Heart left ventricle (tissue), 16 donors: Measurements from ENCODE around the gene STOX1. TPM values are rescaled to one million over a fixed set of nuclear protein-coding genes. Genes with fewer than 3 reads are reported as not detected.
A peak's percentile ranks its signal among the peaks of the same experiment; 100 is the strongest.

Experiments used
- ATAC-seq, 4 donors: fragments of 200-7000 bp; cut with Tn5 transposase; one replicate each; pipeline ENCODE4 v1.9.1; 2020 to 2022; ENCODE audit warnings: moderate library complexity in 4 of 4, mild to moderate bottlenecking in 3 of 4, moderate number of reproducible peaks in 1 of 4
- DNase-seq, 5 donors: peaks; one replicate each; pipeline ENCODE4 v3.0.0-alpha.2; 2020
- H3K27ac ChIP-seq, 12 donors: fragments of 200-600 bp; sonication (generic) in 4 of 12; one replicate each; pipeline versions ENCODE4 v1.5.0 to v1.8.0; 2016 to 2022; ENCODE audit warnings: mild to moderate bottlenecking in 2 of 12
- H3K27me3 ChIP-seq, 9 donors: fragments of 200-600 bp; sonication (generic) in 2 of 9; one replicate each; pipeline versions ENCODE4 v1.5.1 to v1.8.0; 2016 to 2022; ENCODE audit warnings: mild to moderate bottlenecking in 3 of 9
- H3K36me3 ChIP-seq, 9 donors: fragments of 200-600 bp; sonication (generic) in 2 of 9; one replicate each; pipeline versions ENCODE4 v1.5.0 to v1.8.0; 2018 to 2022; ENCODE audit warnings: mild to moderate bottlenecking in 2 of 9
- H3K4me1 ChIP-seq, 12 donors: fragments of 200-600 bp; sonication (generic) in 4 of 12; one replicate each; pipeline versions ENCODE4 v1.5.0 to v1.8.0; 2016 to 2022; ENCODE audit warnings: mild to moderate bottlenecking in 3 of 12
- H3K4me3 ChIP-seq, 12 donors: fragments of 200-600 bp; sonication (generic) in 4 of 12; one replicate each; pipeline versions ENCODE4 v1.5.0 to v1.8.0; 2017 to 2022; ENCODE audit warnings: mild to moderate bottlenecking in 9 of 12, moderate library complexity in 4 of 12
- H3K9me3 ChIP-seq, 12 donors: fragments of 200-600 bp; sonication (generic) in 4 of 12; one replicate each; pipeline versions ENCODE4 v1.5.0 to v1.8.0; 2016 to 2022; ENCODE audit warnings: mild to moderate bottlenecking in 1 of 12
- POLR2A ChIP-seq, 2 donors: fragments of 450-650 bp; IDR thresholded peaks; one replicate each; pipeline ENCODE4 v1.6.1; 2017; ENCODE audit warnings: antibody characterized with exemption in 2 of 2, mild to moderate bottlenecking in 2 of 2, moderate library complexity in 2 of 2
- WGBS, 4 donors: extraction: QIAGEN DNeasy Blood & Tissue Kit in 2 of 4; methylation state at CpG; one replicate each; pipeline versions ENCODE4 v1.1.5 to v1.1.7; 2013 to 2018; 5-methylcytosine and 5-hydroxymethylcytosine counted together
- intact Hi-C, 10 donors: fragments of 100-400 bp; cut with DNase I; formaldehyde crosslinking; loops; one replicate each; pipeline versions ENCODE4 v1.11.1 to v1.14.2; 2022
- polyA plus RNA-seq, 2 donors: library from polyadenylated mRNA; stranded (reverse); fragments of 200-250 nt; gene quantifications; one replicate each; pipeline ENCODE4 v1.2.3, GENCODE V29; 2013
- total RNA-seq, 9 donors: library from RNA; depleted of rRNA in 2 of 9; stranded (reverse); fragments of >200 nt in 2 of 9; fragmentation: NEBNext Ultra II Directional in 3 of 9; extraction: Animal tissue kit (Norgen Biotek cat#: 25700) in 3 of 9; gene quantifications; one replicate each; pipeline versions ENCODE4 v1.1.0 to v1.2.4, GENCODE V29; 2016 to 2023
- TF ChIP-seq, protein P1 (sequence below), 12 donors: fragments of 200-600 bp; sonication (generic) in 4 of 12; IDR thresholded peaks; one replicate each; pipeline versions ENCODE4 v1.5.0 to v1.8.0; 2018 to 2022; ENCODE audit warnings: antibody characterized with exemption in 12 of 12, mild to moderate bottlenecking in 5 of 12
- donor health status: ischemic (EF 13 %, LVEDD 7.1; RV severe dilation, severe dysfunction).
- donor health status: healthy with polysubstance abuse.
- donor health status: DM: no; HTN: yes; CAD: no.
- donor health status: DM: no; HTN: no; CAD: no.
- donor health status: ischemic (EF 25% LVEDD 6.9; RV normal size, moderate dysfunction).
- donor health status: ischemic (EF 25% LVEDD 5.7; RV mildly dilated, moderate dysfunction).
- donor health status: healthy.
- donor health status: DM: yes; HTN: yes; CAD: no.
- donor health status: ischemic (EF 35%, LVEDD 5.7; RV mildly dilated, moderate dysfunction).
- donor health status: nonischemic (EF 11% LVEDD 7.7; RV severe dilation, severe dysfunction).
- donor health status: DM: yes; HTN: yes; CAD: no.
- donor health status: PGD.
- donor health status: ischemic (EF 29% LVEDD 5.4; RV normal size, mild dysfunction).
- donor health status: nonischemic (EF 23%, LVEDD 6.1; RV moderate dilation, normal function).

STOX1 gene
- total and polyA plus RNA-seq, 11 donors = 0.09 to 1.2 (median 0.27) TPM; not detected in 1

DNA sequence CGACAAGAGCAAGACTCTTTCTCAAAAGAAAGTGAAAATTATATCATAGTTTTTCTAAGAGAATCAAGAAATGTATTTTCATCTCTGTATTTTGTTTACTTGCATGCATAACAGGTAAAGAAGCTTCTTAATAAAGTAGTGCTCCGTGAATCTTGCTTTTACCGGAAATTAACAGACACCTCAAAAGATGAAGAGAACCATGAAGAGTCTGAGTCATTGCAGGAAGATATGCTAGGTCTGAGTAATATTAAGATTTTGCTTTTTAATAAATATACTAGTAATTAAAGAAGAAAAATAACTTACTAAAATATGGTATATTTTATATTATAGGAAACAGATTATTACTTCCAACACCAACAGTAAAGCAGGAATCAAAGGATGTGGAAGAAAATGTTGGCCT is 39.5 kb upstream of the STOX1 start:
- no peak for TF ChIP-seq POLR2A (IDR thresholded peaks at IDR 0.05)
- TF ChIP-seq, protein P1, sequence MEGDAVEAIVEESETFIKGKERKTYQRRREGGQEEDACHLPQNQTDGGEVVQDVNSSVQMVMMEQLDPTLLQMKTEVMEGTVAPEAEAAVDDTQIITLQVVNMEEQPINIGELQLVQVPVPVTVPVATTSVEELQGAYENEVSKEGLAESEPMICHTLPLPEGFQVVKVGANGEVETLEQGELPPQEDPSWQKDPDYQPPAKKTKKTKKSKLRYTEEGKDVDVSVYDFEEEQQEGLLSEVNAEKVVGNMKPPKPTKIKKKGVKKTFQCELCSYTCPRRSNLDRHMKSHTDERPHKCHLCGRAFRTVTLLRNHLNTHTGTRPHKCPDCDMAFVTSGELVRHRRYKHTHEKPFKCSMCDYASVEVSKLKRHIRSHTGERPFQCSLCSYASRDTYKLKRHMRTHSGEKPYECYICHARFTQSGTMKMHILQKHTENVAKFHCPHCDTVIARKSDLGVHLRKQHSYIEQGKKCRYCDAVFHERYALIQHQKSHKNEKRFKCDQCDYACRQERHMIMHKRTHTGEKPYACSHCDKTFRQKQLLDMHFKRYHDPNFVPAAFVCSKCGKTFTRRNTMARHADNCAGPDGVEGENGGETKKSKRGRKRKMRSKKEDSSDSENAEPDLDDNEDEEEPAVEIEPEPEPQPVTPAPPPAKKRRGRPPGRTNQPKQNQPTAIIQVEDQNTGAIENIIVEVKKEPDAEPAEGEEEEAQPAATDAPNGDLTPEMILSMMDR (IDR thresholded peaks at IDR 0.05) = no peak
- WGBS, 4 donors = 93 to 99% (median 96%) methylated on average over 3 of the region's 3 CpGs
- Histone ChIP-seq H3K4me1 (no peaks in the 10 kb centered on the region), H3K4me3 (no peak overlapping the region), H3K27ac (no peak overlapping the region), H3K36me3 (peaks cover 3 to 100% (median 96%) of the 10 kb centered on the region in 9 donors), H3K27me3 (no peaks in the 10 kb centered on the region), H3K9me3 (no peaks in the 10 kb centered on the region)
- ATAC-seq = no peak
- no peak for DNase-seq
- intact Hi-C loops = loop anchor here in 1 of 10 donors (5.0 kb wide), 1 partner anchor 46 kb away; no protein-coding TSS in a partner anchor

DNA sequence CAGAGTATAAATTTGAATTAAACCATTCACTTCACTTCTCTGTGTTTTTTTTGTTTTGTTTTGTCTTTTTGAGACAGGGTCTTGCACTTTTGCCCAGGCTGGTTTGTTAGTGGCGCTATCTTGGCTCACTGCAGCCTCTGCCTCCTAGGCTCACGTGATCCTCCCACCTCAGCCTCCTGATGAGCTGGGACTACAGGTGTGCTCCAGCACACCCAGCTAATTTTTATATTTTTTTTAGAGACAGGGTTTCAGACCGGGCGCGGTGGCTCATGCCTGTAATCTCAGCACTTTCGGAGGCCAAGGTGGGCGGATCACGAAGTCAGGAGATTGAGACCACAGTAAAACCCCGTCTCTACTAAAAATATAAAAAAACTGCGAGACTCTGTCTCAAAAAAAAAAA is 36.9 kb upstream of the STOX1 start:
- DNase-seq (no peak), ATAC-seq (no peak)
- Histone ChIP-seq H3K9me3 (no peaks in the 10 kb centered on the region), H3K36me3 (peaks cover 3 to 100% (median 96%) of the 10 kb centered on the region in 9 donors), H3K4me3 (no peak overlapping the region), H3K4me1 (no peaks in the 10 kb centered on the region), H3K27me3 (no peaks in the 10 kb centered on the region), H3K27ac (no peak overlapping the region)
- 94 to 98% (median 96%) methylated on average over 10 of the region's 10 CpGs for WGBS, 4 donors
- TF ChIP-seq, protein P1 (IDR thresholded peaks at IDR 0.05) = no peak
- TF ChIP-seq POLR2A (IDR thresholded peaks at IDR 0.05) = no peak
- intact Hi-C loops = loop anchor here in 6 of 10 donors (5.0 to 10.0 kb wide), 2 partner anchors 104 to 107 kb away; no protein-coding TSS in a partner anchor

DNA sequence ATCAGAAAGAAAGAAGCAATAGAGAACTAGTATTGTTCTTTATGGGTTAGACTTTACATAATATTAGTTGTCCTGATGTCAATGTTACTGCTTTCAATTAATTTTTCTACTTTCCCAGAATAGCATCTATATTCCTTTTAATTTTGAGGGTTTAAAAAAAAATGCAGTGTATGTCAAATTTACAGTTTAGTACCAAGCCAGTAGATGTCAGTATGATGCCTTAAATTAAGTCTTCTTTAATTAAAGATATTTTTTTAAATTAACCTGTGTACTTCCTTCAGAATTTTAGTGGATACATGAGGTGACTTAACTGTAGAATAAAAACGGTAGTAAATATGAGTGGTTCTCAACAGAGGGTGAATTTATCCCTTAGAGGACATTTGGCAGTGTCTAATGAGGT is 35.2 kb upstream of the STOX1 start:
- intact Hi-C loops = loop anchor here in 7 of 10 donors (2.0 to 10.0 kb wide), 3 partner anchors 103 to 105 kb away; no protein-coding TSS in a partner anchor
- ATAC-seq (no peak), DNase-seq (no peak)
- H3K27me3 ChIP-seq = no peaks in the 10 kb centered on the region
- H3K27ac ChIP-seq = no peak overlapping the region
- no peak for TF ChIP-seq POLR2A (IDR thresholded peaks at IDR 0.05)
- TF ChIP-seq, protein P1 (IDR thresholded peaks at IDR 0.05) = peak in 6 of 12 donors; percentile 12 to 27 (median 16)
- no peaks in the 10 kb centered on the region for H3K4me1 ChIP-seq
- no peak overlapping the region for H3K4me3 ChIP-seq
- WGBS, 4 donors = 74 to 81% (median 78%) methylated on average over 1 of the region's 1 CpG
- H3K9me3 ChIP-seq = no peaks in the 10 kb centered on the region
- peaks cover 3 to 100% (median 95%) of the 10 kb centered on the region in 9 donors for H3K36me3 ChIP-seq

DNA sequence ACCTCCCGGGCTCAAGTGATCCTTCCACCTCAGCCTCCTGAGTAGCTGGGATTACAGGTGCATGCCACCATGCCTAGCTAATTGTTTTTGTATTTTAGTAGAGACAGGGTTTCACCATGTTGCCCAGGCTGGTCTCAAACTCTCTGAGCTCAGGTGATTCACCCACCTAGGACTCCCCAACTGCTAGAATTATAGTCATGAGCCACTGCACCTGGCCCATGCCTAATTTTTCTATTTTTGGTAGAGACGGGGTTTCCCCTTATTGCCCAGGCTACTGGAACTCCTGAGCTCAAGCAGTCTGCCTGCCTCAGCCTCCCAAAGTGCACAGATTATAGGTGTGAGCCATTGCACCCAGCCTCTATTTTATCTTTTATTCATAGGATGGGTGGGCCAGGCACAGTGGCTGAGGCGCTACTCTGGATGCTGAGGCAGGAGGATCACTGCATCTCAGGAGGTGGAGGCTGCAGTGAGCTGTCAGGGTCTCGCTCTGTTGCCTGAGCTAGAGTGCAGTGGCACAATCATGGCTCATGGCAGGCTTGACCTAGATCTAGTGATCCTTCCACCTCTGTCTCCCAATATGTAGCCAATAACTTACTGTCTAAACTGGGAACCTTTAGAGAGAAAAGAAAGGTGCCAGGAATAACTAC is 31.3 kb upstream of the STOX1 start:
- Histone ChIP-seq H3K4me3 (no peak overlapping the region), H3K4me1 (no peaks in the 10 kb centered on the region), H3K9me3 (no peaks in the 10 kb centered on the region), H3K27ac (no peak overlapping the region), H3K36me3 (peaks cover 0 to 69% (median 57%) of the 10 kb centered on the region in 9 donors), H3K27me3 (no peaks in the 10 kb centered on the region)
- no peak for TF ChIP-seq POLR2A (IDR thresholded peaks at IDR 0.05)
- TF ChIP-seq, protein P1 (IDR thresholded peaks at IDR 0.05) = no peak
- no peak for DNase-seq
- WGBS, 4 donors = 91 to 97% (median 97%) methylated on average over 4 of the region's 4 CpGs
- no peak for ATAC-seq
- intact Hi-C loops = loop anchor here in 5 of 10 donors (5.0 to 10.0 kb wide), 3 partner anchors 99 to 106 kb away; partner anchors contain the start of gene DDX50 (in 1 of the 5)
